Inflammatory macrophage treated with lipopolysaccharide for 4 hours (primary cell): ENCODE measurements around the gene RNASE11.
"Not testable (repeated sequence)": the region's sequence is repeated elsewhere in the genome, so short reads cannot be mapped to it uniquely, and the experiment has no call there.

Source experiments
- DNase-seq: peaks from one replicate; pipeline ENCODE4 v3.0.0-alpha.2; 2020

Gene RNASE11

DNA sequence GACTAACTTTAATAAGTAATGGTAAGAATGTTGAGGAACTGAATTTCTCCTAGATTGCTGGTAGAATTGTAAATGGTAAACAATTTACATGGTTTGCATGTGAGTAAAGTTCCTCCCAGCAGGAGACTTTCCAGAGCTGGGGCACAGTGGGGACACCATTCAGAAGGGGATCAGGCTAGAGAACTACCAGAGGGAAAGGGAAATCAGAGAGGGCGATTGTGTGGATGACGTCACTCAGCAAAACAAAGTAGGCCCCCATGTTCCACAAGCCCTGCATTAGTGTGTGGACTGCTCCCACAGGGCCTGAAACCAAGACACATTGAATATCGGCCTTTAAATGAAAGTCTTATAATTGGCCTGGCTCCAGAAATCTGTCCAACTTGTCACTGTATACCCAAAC is 9.5 kb downstream of the RNASE11 start:
- DNase-seq, result no peak

DNA sequence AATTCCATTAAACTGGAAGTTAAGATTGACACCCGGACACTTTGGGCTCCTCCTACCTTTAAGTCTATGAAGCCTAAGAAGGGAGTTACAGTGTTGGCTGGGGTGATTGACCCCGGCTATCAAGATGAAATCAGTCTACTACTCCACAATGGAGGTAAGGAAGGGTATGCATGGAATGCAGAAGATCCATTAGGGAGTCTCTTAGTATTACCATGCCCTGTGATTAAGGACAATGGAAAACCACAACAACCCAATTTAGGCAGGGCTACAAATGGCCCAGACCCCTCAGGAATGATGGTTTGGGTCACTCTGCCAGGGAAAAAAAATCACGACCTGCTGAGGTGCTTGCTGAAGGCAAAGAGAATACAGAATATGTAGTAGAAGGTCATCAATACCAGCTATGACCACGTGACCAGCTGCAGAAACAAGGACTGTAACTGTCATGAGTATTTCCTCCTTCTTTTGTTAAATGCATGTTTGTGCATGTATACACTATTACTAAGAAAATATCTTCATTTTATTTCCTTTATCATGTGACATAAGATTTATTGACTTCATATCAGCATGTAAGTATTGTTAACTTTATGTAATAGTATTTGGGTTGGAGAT is 15.3 kb downstream of the RNASE11 start:
- not testable (repeated sequence) for DNase-seq

GRCh38 chr14:20570720-20571119 is 17.1 kb downstream of the RNASE11 start:
- DNase-seq, result peak; percentile 76

DNA sequence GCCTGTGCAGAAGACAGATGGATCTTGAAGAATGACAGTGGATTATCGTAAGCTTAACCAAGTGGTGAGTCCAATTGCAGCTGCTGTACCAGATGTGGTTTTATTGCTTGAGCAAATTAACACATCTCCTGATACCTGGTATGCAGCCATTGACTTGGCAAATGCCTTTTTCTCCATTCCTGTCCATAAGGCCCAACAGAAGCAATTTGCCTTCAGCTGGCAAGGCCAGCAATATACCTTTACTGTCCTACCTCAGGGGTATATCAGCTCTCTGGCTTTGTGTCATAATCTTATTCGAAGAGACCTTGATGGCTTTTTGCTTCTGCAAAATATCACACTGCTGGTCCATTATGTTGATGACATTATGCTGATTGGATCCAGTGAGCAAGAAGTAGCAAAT is 17.9 kb downstream of the RNASE11 start:
- DNase-seq, result not testable (repeated sequence)

DNA sequence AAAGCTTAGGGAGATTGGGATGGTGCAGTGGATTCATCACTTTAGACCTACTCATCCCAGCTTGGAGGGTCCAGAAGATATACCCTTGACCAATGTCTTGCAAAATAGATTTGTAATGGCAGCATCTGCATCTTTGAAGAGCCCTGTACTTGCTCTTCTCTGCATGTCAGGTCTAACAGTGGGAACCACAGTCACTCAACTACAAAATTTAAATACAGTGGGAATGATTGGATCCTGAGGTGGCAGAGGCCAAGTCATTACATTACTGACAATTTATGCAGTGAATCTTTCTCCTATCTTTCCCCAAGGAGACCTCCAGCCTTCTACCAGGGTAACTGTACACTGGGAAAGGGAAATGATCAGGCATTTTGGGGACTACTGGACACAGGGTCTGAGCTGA is 18.7 kb downstream of the RNASE11 start:
- no peak for DNase-seq

GRCh38 chr14:20568393-20568792 is 19.4 kb downstream of the RNASE11 start:
- no peak for DNase-seq

DNA sequence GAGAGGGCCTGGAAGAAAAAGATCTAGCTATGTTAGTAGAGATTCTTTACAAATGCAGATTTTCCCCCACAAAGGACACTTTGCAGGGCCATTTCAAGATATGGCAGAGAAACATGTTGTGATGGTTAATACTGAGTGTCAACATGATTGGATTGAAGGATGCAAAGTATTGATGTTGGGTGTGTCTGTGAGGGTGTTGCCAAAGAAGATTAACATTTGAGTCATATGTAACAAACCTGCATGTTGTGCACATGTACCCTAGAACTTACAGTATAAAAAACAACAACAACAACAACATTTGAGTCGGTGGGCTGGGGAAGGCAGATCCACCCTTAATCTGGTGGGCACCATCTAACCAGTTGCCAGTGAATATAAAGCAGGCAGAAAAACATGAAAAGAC is 20.6 kb downstream of the RNASE11 start:
- DNase-seq, result not testable (repeated sequence)

DNA sequence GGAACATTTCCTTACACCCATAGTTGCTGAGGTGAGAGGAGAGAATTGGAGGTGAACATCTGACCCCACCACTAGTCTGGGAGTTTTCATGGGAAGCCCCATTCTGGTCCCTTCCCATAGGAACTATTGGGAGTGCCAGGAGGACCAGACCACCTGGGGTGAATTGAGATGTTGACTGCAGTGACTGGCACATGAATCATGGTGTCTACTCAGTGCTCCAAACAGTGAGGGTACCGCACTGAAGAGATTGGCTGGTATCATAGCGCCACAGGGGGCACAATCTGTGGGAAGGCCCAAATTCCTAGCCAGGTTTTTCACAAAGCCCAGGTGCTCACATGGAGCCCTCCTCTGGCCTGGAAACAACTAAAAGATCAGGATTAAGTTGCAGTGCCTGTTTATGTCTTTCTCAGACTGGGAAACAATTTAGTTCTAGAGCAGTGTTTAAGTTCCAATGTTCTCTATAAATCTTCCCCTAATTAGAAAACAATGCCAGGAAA is 23.3 kb downstream of the RNASE11 start:
- DNase-seq, result no peak

GRCh38 chr14:20563971-20564370 is 23.8 kb downstream of the RNASE11 start:
- DNase-seq, result no peak

DNA sequence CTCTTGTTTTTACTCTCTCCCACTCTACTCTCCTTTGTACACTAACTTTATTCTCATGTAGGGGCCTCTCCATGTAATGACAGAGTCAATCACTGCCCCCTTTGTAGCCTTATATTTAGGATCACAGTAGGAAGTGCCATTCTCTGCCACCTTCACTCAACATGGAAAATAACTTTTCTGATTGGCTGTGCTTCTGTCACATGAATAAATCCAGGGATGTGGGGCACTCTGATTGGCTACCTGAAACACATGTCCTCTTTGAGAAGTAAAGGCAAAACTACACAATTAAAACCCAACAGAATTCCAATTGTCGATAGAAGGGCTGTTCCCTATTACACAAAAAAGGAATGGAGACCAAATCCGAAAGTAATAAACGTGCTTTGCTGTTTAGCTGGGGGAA is 26.8 kb downstream of the RNASE11 start, which contains the start of gene RNASE9:
Gene RNASE9 (minus strand): TSS at position 87 of the 400 bp plus-strand sequence.
- no peak for DNase-seq

DNA sequence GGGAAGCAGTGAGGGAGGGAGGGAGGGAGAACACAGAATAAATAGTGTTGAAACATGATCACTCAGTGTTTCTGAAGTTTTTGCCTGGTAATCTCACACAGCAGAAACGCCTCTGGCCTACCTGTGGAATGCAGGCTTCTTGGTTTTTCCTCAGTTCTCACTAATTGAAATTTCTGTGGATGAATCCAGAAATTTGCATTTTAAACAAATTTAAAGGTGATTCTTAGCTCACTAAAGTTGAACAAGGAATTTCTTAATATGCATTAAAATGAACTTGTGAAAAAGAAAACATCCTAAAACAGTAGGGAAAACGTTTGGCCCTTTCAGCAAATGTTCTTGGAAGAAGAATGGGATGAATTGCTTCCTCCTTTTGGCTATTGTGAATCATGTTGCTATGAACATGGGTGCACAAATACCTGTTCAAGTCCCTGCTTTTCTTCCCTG is 28.3 kb downstream of the RNASE11 start:
- no peak for DNase-seq

GRCh38 chr14:20557212-20557542 is 30.6 kb downstream of the RNASE11 start:
- no peak for DNase-seq

DNA sequence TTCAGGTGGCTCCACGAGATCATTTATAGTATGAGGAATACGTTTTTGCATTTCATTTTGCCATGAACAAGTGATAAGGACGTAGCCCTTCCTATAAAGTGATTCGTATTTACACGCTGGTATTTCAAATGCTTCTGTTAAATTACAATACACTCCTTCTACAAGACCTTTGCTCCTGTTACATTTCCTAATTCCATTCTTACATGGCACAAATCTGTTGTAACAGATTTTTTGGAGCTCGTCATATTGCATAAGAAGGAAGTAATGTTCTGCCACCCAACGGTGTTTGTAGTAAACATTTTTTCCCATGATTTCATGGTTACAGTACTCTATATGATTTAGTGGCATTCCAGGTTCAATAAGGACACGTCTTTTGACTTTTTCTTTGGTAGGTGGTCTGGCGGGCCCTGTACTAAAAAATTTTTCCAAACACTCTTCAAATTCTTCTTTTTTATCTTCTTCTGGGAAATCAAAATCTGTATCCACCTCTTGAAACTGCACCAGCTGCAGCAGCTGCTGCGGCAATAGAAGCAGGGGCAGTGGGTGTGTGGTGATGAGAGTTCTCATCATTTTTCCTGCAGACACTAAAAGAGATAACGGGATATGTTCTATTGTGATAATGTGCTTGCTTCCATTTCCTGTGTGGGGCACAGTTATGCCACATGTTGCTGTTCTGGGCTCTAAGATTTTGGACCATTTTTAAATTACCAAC is 31.1 kb downstream of the RNASE11 start:
- DNase-seq, result peak; percentile 79

- peak; percentile 61 for DNase-seq
Observed at GRCh38 chr14:20555845-20556244, 32.0 kb downstream of the RNASE11 start.

DNA sequence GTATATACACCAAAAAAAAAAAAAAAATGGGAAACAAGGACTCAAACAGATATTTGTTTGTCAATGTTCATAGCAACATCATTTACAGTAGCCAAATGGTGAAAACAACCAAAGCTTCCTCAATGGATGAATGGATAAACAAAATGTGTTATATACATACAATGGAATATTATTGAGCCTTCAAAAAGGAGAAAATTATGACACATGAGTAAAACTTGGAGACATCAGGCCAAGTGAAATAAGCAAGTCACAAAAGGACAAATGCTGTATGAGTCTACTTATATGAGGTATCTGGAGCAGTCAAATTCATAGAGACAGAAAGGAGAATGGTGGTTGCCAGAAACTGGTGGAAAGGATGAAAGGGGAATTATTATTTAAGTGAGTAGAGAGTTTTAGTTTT is 34.8 kb downstream of the RNASE11 start:
- no peak for DNase-seq

- DNase-seq, result no peak
Observed at GRCh38 chr14:20551606-20552005, 36.2 kb downstream of the RNASE11 start.

DNA sequence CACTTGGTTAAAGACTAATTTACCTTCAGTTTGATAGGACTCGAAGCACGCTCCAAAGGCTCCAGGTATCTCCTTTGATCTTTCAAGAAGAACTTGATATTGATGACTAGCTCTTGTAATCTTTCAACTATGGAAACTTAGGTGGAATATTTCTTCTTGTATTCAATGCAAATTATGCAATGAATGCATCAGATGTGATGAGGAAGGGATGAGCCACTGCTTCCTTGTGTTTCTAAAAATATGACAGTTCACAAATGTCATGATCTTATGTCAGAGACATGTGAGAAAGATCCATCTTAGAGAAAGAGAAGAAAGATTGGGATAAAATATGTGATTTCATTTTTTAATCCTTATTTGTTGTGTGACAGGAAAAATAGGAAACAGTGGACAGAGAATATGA is 36.9 kb downstream of the RNASE11 start:
- DNase-seq, result peak; percentile 81

DNA sequence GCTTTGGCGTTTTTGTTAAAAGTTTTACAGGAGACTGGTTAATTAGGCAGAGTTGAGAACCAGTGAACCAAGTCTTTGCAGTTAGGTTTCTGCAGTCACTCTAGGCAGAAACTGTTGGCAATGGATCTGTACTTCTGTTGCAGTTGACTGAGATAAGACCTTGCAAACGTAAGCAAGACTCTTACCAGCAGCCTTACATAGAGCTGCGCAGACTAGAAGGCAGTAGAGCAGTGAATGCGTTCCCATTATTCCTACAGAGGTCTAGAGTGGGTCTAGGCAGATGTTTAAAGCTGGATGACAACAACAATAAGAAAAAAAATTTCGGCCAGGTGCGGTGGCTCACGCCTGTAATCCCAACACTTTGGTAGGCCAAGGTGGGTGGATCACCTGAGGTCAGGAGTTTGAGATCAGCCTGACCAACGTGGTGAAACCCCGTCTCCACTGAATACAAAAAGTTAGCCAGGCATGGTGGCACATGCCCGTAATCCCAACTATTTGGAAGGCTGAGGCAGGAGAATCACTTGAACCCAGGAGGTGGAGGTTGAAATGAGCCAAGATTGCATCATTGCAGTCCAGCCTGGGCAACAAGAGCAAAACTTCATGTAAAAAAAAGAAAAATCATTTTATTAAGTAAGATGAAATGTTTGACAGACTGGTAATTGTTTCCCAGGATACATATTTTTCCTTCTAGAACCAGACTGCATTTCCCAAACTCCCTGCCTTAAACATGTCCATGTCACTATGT is 39.2 kb downstream of the RNASE11 start:
- DNase-seq, result no peak

DNA sequence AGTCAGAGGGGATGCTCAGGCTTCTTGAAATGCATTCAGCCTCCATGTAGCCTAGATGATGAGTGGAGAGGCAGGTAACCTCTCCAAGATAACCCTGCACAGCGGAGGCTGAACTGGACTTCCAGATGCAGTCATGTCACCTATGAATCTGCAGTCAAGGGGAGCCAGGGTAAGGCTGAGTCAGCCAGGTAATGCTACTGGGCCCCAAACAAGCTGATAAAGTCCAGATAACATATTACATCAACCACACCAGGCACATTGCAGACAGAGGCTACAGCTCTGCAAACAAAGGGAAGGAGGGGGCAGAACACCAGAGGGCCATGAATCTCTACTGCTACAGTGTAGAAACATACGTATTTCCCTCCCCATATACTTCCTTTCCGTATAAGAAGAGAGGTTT is 40.9 kb downstream of the RNASE11 start:
- DNase-seq, result no peak

DNA sequence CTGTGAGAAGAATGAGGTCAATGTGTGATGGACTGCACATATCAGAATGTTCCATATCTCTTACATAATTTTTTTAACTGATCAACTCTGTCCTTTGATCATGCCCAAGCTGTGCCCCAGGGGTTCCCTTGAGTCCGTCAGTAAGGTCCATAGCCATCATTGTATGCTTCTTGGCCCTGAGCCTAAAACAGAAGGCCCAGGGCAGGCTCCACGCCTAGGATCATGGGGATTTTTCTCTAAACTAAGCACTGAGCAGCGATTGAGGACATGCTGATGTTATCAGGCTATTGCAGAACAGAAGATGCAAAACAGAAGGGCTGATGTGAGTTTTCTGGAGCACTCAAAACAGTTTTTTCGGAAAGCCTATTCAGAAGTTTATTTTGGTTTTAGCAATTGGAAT is 47.9 kb downstream of the RNASE11 start:
- no peak for DNase-seq
